Fibroblast of the conjunctiva (primary cell): Measurements from ENCODE around the gene ENO1.
A peak's percentile ranks its signal among the peaks of the same experiment; 100 is the strongest.

Experiments
- DNase-seq: peaks from one replicate; pipeline ENCODE4 v3.0.0-alpha.2; 2010; ENCODE audit warnings: low read depth

Gene ENO1

GRCh38 chr1:8870616-8871538 is 7.6 kb downstream of the ENO1 start:
- DNase-seq = no peak

- DNase-seq = no peak
These were observed 8.4 kb downstream of the ENO1 start for GRCh38 chr1:8870103-8870502.

DNA sequence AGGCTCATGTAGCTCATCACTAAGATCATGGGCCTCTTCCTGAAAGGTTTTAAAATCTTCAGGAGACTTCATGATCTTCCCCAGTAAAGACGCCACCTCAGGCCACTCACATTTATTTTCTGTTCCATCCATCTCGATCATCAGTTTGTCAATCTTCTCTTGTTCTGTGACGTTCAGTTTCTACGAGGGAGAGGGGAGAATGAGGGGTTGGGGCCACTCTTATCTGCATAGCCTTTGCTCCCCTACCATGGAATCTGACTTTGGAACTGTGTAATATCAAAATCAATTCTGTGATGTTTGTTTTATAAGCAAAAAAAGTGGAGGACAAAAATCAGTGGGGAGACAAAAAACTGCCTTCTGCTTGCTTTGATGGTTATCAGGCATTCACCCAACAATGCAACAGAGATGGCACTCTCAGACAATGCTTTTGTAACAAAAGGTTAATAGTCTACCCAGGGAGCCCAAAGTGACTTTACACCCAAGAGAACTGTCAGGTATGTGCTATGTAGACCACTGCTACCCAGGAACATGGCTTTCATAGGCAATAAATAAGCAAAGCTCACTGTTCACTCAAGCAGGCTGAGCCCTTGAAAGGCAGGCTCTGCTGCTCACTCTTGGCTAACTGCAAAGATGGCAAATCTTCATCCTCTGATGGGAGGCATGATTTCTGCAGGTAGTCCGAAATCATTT is 10.5 kb downstream of the ENO1 start:
- DNase-seq = no peak

DNA sequence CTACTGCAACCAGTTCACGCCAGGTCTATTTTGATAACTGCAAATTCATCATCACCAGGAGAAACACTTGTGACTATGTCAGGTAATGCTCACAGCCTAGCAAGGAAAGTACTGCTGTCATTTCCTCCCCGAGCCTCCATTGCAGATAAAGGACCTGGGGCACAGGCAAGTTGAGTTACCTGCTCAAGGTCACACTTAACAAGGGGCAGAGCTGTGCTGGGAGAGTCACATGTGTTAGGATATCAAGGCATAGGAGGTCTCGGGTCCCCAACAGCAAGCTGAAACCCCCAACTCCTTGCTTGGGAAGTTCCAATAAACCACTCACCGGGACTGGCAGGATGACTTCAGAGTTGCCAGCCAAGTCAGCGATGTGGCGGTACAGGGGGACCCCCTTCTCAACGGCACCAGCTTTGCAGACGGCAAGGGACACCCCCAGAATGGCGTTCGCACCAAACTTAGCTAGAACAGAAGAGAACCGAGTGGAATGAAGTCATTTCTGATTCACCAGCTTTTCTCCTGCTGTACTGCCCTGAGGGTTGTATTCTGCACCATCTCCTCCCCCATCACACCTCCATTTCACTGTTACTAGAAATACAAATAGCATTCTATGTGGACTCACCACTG is 11.6 kb downstream of the ENO1 start:
- DNase-seq = no peak

DNA sequence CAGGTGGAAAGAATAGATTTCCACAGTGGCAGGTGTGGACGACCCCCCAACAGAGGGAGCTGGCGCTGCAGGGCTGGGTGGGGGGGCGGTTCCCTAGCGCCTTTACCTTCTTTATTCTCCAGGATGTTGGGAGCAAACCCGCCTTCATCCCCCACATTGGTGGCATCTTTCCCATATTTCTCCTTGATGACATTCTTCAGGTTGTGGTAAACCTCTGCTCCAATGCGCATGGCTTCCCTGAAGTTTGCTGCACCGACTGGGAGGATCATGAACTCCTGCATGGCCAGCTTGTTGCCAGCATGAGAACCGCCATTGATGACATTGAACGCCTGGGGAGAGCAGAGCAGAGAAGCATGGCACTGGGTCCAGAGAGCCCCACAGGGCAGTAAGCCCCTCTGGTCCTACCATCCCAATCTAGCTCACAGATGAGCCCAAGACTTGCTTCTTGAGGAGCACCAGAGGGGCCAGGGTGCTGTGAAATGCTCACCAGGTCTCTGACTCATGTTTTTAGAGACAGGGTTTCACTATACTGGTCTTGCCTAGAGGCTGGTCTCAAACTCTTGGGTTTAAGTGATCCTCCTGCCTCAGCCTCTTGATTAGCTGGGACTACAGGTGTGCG is 12.2 kb downstream of the ENO1 start:
- DNase-seq = no peak

DNA sequence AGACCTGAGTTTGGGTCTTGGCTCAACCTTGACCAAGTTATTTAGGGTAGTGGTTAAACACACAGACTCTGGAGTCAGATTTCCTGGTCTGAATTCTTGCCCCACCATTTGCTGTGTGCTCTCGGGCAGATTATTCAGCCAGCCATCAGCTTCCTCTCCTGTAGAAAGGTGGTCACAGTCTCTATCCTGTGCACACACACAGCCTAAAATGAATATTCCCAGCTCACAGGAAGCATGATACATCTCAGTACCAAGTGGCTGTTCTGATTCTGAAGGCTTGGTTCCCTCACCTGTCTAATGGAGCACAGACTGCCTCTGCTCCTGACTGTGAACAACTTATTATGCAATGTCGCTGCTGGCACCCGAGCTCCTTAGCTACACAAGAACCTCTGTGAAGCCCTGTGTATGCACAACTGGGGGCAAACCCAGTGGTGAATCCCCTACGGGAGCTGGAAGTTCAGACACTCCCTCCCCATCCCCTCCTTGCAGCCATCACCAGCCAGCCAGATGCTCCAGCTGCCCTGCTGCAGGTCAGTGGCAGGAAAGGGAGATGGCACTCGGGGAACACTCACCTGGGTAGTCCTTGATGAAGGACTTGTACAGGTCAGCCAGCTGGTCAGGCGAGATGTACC is 13.7 kb downstream of the ENO1 start:
- no peak for DNase-seq

DNA sequence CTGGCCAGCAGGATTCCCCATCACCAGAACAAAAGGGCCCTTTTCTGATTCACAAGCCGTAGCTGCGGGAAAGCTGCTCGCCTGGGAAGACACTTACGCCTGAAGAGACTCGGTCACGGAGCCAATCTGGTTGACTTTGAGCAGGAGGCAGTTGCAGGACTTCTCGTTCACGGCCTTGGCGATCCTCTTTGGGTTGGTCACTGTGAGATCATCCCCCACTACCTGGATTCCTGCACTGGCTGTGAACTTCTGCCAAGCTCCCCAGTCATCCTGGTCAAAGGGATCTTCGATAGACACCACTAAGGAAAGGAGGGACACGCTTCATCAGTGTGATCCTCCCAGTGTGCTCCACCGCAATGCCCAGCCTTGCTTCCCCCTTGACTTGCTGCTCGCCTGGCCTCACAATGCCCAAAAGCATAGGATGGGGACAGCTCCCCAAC is 14.7 kb downstream of the ENO1 start:
- DNase-seq = no peak

GRCh38 chr1:8863138-8863537 is 15.3 kb downstream of the ENO1 start:
- DNase-seq = no peak

DNA sequence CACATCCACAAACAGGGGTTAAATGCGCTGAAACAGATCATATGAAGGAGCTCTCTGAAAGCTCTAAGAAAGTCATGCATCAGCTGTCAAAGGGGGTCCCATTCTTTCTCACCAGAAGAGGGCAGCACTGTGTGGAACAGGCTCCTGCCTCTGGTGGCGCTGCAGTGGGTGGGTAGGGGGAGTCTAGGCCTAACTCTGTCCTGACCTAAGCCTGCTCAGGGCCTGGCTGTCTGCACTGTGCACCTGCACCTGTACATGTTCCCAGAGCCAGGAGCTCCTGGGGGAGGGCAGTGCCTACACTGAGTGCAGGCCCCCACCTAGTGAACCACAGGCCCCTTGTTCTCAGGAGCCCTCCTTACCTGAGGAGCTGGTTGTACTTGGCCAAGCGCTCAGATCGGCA is 16.0 kb downstream of the ENO1 start:
- DNase-seq = no peak

GRCh38 chr1:8860738-8861516 is 17.6 kb downstream of the ENO1 start:
- DNase-seq = no peak

- peak; percentile 62 for DNase-seq
These were observed 19.4 kb downstream of the ENO1 start for GRCh38 chr1:8858888-8859706.

GRCh38 chr1:8858112-8858668 is 20.3 kb downstream of the ENO1 start:
- peak; percentile 49 for DNase-seq

- DNase-seq = no peak
These were observed 21.6 kb downstream of the ENO1 start for GRCh38 chr1:8856689-8857412.

DNA sequence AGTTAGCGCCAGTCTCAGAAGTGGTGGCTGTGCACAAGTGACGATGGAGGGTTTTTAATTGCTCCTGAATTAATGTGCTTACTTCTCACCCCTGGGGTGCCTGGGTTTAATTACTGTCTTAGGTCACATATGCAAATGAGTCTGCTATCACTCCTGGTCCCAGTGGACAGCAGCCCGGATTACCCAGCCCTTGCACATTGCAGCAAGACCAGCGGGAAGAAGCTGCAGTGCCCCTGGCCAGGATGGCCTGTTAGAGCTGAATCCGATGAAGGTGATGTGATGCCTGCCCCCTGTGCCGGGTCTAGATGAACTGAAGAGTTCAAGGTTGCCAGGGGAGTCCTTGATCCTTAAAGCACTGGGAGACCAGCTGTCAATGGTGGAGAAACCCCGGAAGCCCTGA is 24.2 kb downstream of the ENO1 start:
- DNase-seq = no peak

- no peak for DNase-seq
These were observed 27.4 kb downstream of the ENO1 start for GRCh38 chr1:8851060-8851459.

DNA sequence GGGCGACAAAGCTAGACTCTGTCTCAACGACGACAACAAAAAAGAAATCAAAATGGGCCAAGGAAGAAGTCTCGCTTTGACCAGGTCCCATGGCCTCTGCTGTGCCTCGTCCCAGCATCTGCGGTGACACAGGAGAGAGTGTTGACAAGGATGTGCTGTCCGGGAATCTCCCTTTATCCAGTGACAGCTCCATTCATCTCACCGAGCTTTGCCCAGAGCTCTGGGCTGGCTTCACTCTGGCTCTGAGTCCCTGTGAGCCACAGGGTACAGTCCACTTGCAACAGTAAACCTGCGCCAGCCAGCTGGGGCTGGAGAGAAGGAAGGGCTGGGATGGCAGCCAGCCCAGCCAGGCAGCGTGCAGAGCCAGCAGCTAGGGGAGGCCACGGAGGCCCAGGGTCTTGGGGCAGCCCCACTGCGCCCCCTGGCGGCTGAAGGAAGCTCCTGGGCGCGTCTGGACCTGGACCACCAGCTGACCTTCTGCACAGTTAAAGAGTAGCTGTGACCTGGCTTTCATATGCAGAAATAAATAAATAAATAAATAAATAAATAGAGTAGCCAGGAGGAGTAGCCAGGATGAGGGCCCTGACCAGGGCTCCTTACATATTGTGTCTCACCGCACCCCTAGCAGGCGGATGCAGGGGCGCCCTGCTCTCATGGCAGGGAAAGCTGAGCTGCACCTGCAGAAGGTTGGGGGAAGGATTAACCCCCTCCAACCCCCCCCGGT is 29.7 kb downstream of the ENO1 start:
- peak; percentile 92 for DNase-seq

DNA sequence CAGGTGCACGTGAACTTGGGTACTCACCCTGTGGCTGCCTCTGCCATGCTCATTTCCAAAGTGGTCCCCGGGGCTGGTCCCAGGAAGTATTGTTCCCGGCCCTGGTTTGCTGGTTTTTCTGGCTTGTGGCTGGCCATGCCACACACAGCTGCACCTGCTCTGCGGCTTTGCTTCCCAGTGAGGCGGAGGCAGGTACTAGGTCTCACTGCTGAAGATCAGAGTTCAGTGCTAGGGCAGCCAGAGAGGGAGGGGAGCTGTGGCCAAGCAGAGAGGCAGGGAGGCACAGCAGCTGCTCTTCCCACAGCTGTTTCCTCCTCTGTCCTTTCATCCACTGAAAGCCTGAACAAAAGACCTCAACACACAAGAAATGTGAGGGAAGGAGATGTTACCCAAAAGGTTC is 30.5 kb downstream of the ENO1 start:
- no peak for DNase-seq

DNA sequence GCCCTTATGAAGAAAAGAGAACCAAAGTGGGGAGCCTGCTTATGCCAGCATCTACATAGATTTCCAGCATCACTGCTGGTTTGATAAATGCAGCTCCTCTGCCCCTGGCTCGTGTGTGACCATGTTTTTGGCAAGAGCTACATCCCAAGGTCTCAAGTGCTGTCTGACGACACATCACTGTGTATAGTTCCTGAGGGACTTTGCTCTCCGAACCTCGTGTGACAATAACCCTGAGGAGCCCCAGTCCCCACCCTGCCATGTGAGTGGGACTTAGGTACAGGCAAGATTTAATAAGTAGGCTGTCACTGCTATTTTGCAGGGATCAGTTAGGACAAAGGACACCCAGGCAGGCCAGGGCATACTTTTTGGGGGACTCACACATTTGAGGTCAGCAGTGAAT is 32.2 kb downstream of the ENO1 start:
- DNase-seq = no peak
